ENCODE measurements around the gene LRIG1.
A peak's percentile ranks its signal among the peaks of the same experiment; 100 is the strongest.
"Not testable (repeated sequence)": the region's sequence is repeated elsewhere in the genome, so short reads cannot be mapped to it uniquely, and the experiment has no call there.

The LRIG1 gene

DNA sequence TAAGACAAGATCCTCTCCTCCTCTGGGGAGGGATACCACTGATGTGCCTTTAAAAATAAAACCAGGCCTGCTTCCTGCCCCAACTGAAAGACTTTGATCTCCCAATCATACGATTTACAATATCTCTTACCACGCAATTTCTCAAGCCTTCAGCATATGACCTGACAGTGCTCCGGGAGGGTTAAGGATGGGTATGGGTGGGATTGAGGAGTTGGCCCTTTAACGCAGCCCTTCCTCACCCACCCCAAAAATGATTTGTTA is 67.4 kb downstream of the LRIG1 start:
- in situ Hi-C loops (cut with HindIII; ENCODE audit: low pct_ligation_motif_present, low pct_unique_long_range_greater_than_20kb, low sequenced_read_pairs), result no loop called here
- no peak for DNase-seq

- in situ Hi-C loops (cut with HindIII; ENCODE audit: low pct_ligation_motif_present, low pct_unique_long_range_greater_than_20kb, low sequenced_read_pairs), result no loop called here
- DNase-seq, result no peak
These were observed 67.9 kb downstream of the LRIG1 start for GRCh38 chr3:66432767-66433521.

DNA sequence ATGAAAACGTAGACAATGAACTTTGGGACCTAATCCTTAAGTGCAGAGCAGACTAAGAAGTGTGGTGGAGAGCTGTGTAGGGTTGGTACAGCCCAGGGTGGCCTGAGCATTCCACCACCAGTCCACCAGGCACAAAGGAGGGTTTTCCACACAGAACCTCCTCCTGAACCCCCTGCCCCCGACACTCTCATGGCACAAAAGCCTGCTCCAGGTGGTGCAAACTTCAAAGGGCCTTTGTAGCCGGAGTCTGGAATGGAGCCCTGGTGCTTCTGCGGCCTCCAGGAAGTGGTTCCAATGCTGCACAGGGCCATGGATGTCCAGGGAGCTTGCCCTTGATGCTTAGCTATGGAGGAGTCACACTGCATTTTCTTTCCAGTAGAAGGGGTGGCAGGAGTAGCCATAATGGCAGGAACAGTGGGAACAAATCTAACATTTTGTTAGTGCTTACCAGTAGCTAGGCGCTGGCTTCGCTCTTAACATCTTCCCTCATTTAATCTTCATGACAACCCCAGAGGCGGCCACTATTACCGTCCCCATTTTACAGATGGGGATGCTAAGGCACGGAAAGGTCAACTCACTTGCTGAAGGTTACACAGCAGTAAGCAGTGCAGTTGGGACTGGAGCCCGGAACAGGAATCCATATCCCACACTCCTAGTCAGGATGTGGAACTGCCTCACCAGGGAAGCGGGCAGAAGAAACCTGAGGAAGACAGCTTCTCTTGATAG is 68.6 kb downstream of the LRIG1 start:
- no peak for DNase-seq
- in situ Hi-C loops (cut with HindIII; ENCODE audit: low pct_ligation_motif_present, low pct_unique_long_range_greater_than_20kb, low sequenced_read_pairs), result no loop called here

GRCh38 chr3:66431494-66431893 is 69.3 kb downstream of the LRIG1 start:
- DNase-seq, result peak; percentile 15
- in situ Hi-C loops (cut with HindIII; ENCODE audit: low pct_ligation_motif_present, low pct_unique_long_range_greater_than_20kb, low sequenced_read_pairs), result no loop called here

- in situ Hi-C loops (cut with HindIII; ENCODE audit: low pct_ligation_motif_present, low pct_unique_long_range_greater_than_20kb, low sequenced_read_pairs), result no loop called here
- DNase-seq, result no peak
These were observed 69.9 kb downstream of the LRIG1 start for GRCh38 chr3:66430876-66431275.

DNA sequence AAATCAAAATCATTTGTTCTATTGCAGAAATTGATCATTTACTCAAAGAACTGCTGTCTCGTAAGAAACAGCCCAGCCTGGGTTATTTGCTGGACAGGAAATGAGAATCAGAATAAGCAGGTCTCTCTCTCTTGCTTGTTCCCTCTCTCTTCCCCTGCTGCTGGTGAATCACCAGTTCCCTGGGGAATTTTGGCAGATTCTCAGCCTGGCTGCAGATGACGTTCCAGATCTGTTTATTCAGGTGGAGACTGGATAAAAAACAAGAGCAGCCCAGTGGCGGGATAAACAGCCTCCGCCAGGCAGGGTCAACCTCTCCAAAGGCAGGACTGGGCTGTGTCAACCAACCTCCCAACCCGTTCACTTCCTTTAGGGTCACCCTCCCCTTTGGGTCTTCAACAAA is 72.1 kb downstream of the LRIG1 start:
- DNase-seq, result peak; percentile 91
- in situ Hi-C loops (cut with HindIII; ENCODE audit: low pct_ligation_motif_present, low pct_unique_long_range_greater_than_20kb, low sequenced_read_pairs), result no loop called here

- in situ Hi-C loops (cut with HindIII; ENCODE audit: low pct_ligation_motif_present, low pct_unique_long_range_greater_than_20kb, low sequenced_read_pairs), result no loop called here
- no peak for DNase-seq
These were observed 72.8 kb downstream of the LRIG1 start for GRCh38 chr3:66427951-66428474.

- DNase-seq, result no peak
- in situ Hi-C loops (cut with HindIII; ENCODE audit: low pct_ligation_motif_present, low pct_unique_long_range_greater_than_20kb, low sequenced_read_pairs), result no loop called here
These were observed 73.5 kb downstream of the LRIG1 start for GRCh38 chr3:66427352-66427751.

DNA sequence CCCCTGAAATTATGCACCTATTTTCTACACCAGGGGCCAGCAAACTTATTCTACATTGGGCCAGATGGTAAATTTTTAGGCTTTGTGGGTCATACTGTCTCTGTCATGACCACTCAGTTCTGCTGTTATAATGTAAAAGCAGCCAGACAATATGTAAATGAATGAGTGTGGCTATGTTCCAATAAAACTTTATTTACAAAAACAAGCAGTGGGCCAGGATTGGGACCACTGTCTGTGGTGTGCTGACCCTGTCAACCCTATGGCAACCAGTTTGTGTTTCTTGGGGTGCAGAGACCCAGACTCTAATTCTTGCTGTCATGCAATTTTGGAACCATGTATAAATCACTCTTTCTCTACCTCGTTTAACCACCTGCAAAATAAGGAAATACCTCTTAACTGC is 74.7 kb downstream of the LRIG1 start:
- in situ Hi-C loops (cut with HindIII; ENCODE audit: low pct_ligation_motif_present, low pct_unique_long_range_greater_than_20kb, low sequenced_read_pairs), result no loop called here
- no peak for DNase-seq

DNA sequence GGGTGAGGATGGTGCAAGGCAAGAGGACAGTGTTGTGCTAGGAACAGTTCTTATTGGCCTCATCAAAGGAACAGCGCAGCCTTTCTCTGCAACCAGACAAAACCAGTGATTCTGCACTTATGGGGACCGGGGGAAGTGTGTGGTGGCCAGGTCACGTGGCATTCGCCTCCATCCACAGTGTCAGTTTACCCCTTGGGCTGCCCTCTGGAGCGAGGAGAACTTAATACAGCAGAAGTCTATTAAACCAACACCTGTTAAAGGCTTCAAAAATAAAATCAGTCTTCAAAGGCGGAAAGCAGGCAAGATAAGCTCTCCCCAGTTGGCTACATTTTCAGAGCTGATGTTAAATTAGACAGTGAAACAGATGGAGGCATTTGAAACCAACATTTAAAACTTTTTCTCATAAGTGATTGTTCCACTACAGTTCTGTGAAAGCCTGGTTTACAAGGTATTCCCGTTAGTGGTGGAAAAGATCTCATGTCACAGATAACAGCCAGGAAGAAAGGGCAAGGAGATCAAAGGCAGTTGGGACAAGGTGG is 75.2 kb downstream of the LRIG1 start:
- DNase-seq, result no peak
- in situ Hi-C loops (cut with HindIII; ENCODE audit: low pct_ligation_motif_present, low pct_unique_long_range_greater_than_20kb, low sequenced_read_pairs), result no loop called here

GRCh38 chr3:66425032-66425431 is 75.8 kb downstream of the LRIG1 start:
- no peak for DNase-seq
- in situ Hi-C loops (cut with HindIII; ENCODE audit: low pct_ligation_motif_present, low pct_unique_long_range_greater_than_20kb, low sequenced_read_pairs), result no loop called here

- in situ Hi-C loops (cut with HindIII; ENCODE audit: low pct_ligation_motif_present, low pct_unique_long_range_greater_than_20kb, low sequenced_read_pairs), result no loop called here
- no peak for DNase-seq
These were observed 77.0 kb downstream of the LRIG1 start for GRCh38 chr3:66423791-66424190.

- in situ Hi-C loops (cut with HindIII; ENCODE audit: low pct_ligation_motif_present, low pct_unique_long_range_greater_than_20kb, low sequenced_read_pairs); DNase-seq: not testable (repeated sequence)
These were observed 78.9 kb downstream of the LRIG1 start for GRCh38 chr3:66421893-66422292.

DNA sequence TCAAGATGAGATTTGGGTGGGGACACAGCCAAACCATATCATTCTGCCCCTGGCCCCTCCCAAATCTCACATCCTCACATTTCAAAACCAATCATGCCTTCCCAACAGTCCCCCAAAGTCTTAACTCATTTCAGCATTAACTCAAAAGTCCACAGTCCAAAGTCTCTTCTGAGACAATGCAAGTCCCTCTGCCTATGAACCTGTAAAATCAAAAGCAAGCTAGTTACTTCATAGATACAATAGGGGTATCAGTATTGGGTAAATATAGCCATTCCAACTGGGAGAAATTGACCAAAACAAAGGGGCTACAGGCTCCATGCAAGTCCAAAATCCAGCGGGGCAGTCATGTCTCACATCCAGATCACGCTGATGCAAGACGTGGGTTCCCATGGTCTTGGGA is 79.7 kb downstream of the LRIG1 start:
- DNase-seq; in situ Hi-C loops (cut with HindIII; ENCODE audit: low pct_ligation_motif_present, low pct_unique_long_range_greater_than_20kb, low sequenced_read_pairs): not testable (repeated sequence)

- in situ Hi-C loops (cut with HindIII; ENCODE audit: low pct_ligation_motif_present, low pct_unique_long_range_greater_than_20kb, low sequenced_read_pairs), result no loop called here
- no peak for DNase-seq
These were observed 81.8 kb downstream of the LRIG1 start for GRCh38 chr3:66419036-66419435.

GRCh38 chr3:66418475-66418931 is 82.3 kb downstream of the LRIG1 start:
- no peak for DNase-seq
- in situ Hi-C loops (cut with HindIII; ENCODE audit: low pct_ligation_motif_present, low pct_unique_long_range_greater_than_20kb, low sequenced_read_pairs), result no loop called here

GRCh38 chr3:66416556-66417304 is 84.1 kb downstream of the LRIG1 start:
- DNase-seq, result no peak
- in situ Hi-C loops (cut with HindIII; ENCODE audit: low pct_ligation_motif_present, low pct_unique_long_range_greater_than_20kb, low sequenced_read_pairs), result no loop called here

DNA sequence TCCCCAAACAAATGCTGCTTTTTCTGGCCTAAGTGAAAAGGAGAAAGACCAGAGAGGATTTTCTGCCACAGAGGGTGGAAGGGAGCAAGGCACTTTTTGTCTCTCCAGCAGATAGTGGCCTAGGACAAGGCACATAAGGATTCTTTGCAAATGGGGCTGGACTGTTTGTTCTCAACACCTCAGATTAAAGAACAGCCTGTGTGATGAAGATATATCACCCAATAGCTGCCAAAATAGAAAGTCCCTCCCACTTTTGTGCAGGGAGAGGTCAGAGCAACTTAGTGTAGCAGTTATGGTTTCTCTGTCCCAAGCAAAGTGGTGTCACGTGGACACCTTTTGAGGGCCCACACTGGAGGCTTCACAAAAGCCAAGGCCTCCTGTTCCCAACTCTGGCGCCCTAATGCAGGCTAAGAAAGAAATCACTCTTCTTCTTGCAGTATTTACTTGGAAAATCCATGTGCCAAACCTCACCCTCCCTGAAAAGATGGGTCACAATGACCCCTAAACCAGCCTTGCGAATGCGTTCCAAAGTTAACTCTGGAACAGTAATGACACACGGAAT is 84.9 kb downstream of the LRIG1 start:
- in situ Hi-C loops (cut with HindIII; ENCODE audit: low pct_ligation_motif_present, low pct_unique_long_range_greater_than_20kb, low sequenced_read_pairs), result no loop called here
- no peak for DNase-seq

GRCh38 chr3:66414846-66415245 is 86.0 kb downstream of the LRIG1 start:
- in situ Hi-C loops (cut with HindIII; ENCODE audit: low pct_ligation_motif_present, low pct_unique_long_range_greater_than_20kb, low sequenced_read_pairs), result no loop called here
- no peak for DNase-seq

Measured in ACHN (cell line).